ENCODE data around the gene FTCD. TPM values are rescaled to one million over a fixed set of nuclear protein-coding genes. Genes with fewer than 3 reads are reported as not detected.

The FTCD gene
- total and polyA plus RNA-seq, 2 donors (not counting 3 experiments of a cell fraction or from before 2014, with no cell fraction given), result 0.06 to 1.2 TPM

GRCh38 chr21:46199436-46200373, 44.3 kb upstream of the FTCD start:
- dilution Hi-C loops (cut with MboI; ENCODE audit: extremely low pct_ligation_motif_present, low sequenced_read_pairs) (no loop called here), intact Hi-C loops (cut with micrococcal nuclease) (no loop called here)
- H3K79me2 ChIP-seq (ENCODE audit: control insufficient read depth, insufficient read depth, low read length), result no peaks in the 10 kb centered on the region
- TF ChIP-seq POLR2AphosphoS5 (IDR thresholded peaks at IDR 0.05; ENCODE audit: insufficient read depth, low read depth, low read length), result no peak
- TF ChIP-seq MYC (IDR thresholded peaks at IDR 0.05; ENCODE audit: low read depth, low read length), result no peak
- no peak for TF ChIP-seq EZH2 (IDR thresholded peaks at IDR 0.05; ENCODE audit: borderline replicate concordance, low read depth, low read length, severe bottlenecking)
- TF ChIP-seq MAX (IDR thresholded peaks at IDR 0.05; ENCODE audit: insufficient read depth, insufficient read length), result no peak
- no peak for TF ChIP-seq JUN (IDR thresholded peaks at IDR 0.05; ENCODE audit: borderline replicate concordance, insufficient read depth, insufficient read length, low read depth)
- no peak for TF ChIP-seq FOS (IDR thresholded peaks at IDR 0.05; ENCODE audit: borderline replicate concordance, insufficient read depth, low read length)
- no peak for TF ChIP-seq POLR2A (IDR thresholded peaks at IDR 0.05; ENCODE audit: low read depth, low read length)
- TF ChIP-seq GATA2 (IDR thresholded peaks at IDR 0.05; ENCODE audit: insufficient read depth, insufficient read length, low read depth, low read length), result no peak
- TF ChIP-seq CTCF (IDR thresholded peaks at IDR 0.05; ENCODE audit: extremely low read depth in 1 of 2, insufficient read depth in 1 of 2, low read depth in 1 of 2, low read length in 2 of 2), result no peak
- BruUV-seq (replicated peaks), result no TSS peak
- FAIRE-seq (no peak), DNase-seq (ENCODE audit: low read depth, low spot score) (no peak)
- H3K9me1 ChIP-seq (replicated peaks; ENCODE audit: control insufficient read depth, extremely low read depth, insufficient read depth, low read length), result no peaks in the 10 kb centered on the region
- H3K4me2 ChIP-seq (ENCODE audit: insufficient read depth, low read length), result no peak overlapping the region
- no peaks in the 10 kb centered on the region for H3K27me3 ChIP-seq (ENCODE audit: control insufficient read depth in 2 of 2, insufficient read depth in 2 of 2, low read length in 2 of 2)
- no peak overlapping the region for H2AFZ ChIP-seq (ENCODE audit: low read depth, low read length)
- POLR2A ChIA-PET, result no interaction called here
- H3K4me3 ChIP-seq (replicated peaks in 1 of 3; ENCODE audit: insufficient read depth in 1 of 3, low read depth in 1 of 3, low read length in 3 of 3), result no peak overlapping the region
- no peaks in the 10 kb centered on the region for H3K9me3 ChIP-seq (replicated peaks; ENCODE audit: control insufficient read depth, insufficient read depth, low read length)
- H3K4me1 ChIP-seq (ENCODE audit: control insufficient read depth, extremely low read depth, insufficient read depth, low read length), result peaks cover 6% of the 10 kb centered on the region
- CTCF ChIA-PET, result interaction anchor here (0.8 to 1.4 kb wide), 2 partner anchors 56 to 57 kb away, joined by 3 read pairs; no protein-coding TSS in a partner anchor
- no peak overlapping the region for H3K27ac ChIP-seq (ENCODE audit: insufficient read depth, low read depth, low read length)
- H3K9ac ChIP-seq (replicated peaks; ENCODE audit: extremely low read depth, insufficient read depth, low read length), result no peak overlapping the region
- peaks cover 21 to 23% of the 10 kb centered on the region in 2 experiments for H3K36me3 ChIP-seq (ENCODE audit: control insufficient read depth in 2 of 2, extremely low read depth in 1 of 2, insufficient read depth in 2 of 2, low read length in 2 of 2)
- H4K20me1 ChIP-seq (replicated peaks; ENCODE audit: control insufficient read depth, extremely low read depth, insufficient read depth, low read length), result no peaks in the 10 kb centered on the region

All from endothelial cell of umbilical vein (primary cell).